HuH-7 (cell line): ENCODE data around the gene TMEM52.

Experiments
- DNase-seq: peaks from one replicate; pipeline ENCODE4 v3.0.0; 2011; ENCODE audit warnings: low spot score

The TMEM52 gene

GRCh38 chr1:1918901-1919303, at the start of gene TMEM52:
Gene TMEM52, minus strand, starts transcription at chr1:1919279. Its CDS starts 14 bp downstream, at chr1:1919265.
- DNase-seq = peak; percentile 80

DNA sequence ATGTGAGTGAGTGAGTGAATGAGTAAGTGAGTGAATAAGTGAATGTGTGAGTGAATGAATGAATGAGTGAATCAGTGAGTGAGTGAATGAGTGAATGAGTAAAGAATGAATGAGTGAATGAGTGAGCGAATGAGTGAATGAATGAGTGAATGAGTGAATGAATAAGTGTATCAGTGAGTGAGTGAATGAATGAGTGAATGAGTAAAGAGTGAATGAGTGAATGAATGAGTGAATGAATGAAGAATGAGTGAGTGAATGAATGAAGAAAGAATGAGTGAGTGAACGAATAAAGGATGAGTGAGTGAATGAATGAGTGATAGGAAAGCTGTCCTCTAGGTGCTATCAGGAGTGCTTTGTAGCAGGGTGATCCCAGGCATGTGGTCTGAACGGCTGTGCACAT, 48.8 kb upstream of the TMEM52 start:
- no peak for DNase-seq

- DNase-seq = no peak
These were observed 48.1 kb upstream of the TMEM52 start for GRCh38 chr1:1967151-1967550.

GRCh38 chr1:1966071-1966740, 47.1 kb upstream of the TMEM52 start:
- DNase-seq = no peak

GRCh38 chr1:1965546-1965945, 46.5 kb upstream of the TMEM52 start:
- DNase-seq = no peak

DNA sequence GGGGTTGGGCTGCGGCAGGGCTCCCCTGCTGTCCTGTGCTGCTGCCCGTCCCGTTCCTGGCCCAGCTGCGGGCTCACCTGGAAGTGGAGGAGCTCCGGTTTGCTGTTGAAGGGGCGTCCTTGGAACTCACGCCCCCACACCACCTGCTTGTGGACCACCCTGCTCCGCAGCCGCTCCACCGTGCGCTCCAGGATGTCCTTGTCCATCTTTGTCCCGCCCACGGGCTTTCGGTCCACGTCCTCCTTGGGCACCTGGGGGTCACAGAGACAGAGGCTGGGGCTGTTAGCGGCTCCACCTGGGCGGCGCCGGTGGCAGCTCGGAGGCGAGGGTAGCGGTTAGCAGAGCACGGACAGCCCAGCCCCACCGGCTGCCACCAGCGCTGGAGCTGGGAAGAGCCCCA, 45.7 kb upstream of the TMEM52 start:
- no peak for DNase-seq

DNA sequence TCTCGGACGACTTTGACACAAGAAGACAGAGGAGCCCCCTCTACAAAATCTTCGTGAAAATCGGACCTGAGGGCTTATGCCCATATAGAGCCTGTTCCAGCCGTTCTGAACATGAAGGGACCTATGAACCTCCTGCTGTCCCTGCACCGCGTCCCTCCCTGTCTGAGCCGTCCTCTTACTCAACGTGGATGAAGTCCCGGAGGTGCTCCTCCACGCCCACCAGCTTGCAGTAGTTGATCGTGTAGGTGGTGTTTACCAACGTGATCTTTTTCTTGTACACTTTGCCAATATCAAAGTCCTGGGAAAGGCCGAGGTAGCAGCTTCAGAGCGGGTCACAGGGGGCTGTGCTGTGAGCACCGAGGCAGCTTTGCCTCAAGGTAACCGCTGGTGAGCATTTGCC, 44.5 kb upstream of the TMEM52 start:
- DNase-seq = no peak

DNA sequence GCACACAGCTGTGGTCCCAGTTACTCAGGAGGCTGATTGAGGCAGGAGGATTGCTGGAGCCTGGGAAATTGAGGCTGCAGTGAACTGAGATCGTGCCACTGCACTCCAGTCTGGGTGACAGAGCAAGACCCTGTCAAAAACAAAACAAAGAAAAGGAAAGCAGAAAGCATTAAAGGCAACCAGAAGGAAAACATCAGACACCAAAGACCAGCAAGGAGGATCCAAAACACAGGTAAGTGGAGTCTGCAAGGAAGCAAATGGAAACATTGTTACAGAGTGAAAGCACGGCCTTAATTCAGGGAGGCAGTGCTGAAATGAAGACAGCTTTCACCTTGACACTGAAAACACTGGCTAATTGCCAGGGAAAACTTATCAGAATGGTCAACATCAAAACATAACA, 43.7 kb upstream of the TMEM52 start:
- no peak for DNase-seq

GRCh38 chr1:1960480-1961196, 41.6 kb upstream of the TMEM52 start:
- no peak for DNase-seq

GRCh38 chr1:1959840-1960479, 40.9 kb upstream of the TMEM52 start:
- peak; percentile 98 for DNase-seq

DNA sequence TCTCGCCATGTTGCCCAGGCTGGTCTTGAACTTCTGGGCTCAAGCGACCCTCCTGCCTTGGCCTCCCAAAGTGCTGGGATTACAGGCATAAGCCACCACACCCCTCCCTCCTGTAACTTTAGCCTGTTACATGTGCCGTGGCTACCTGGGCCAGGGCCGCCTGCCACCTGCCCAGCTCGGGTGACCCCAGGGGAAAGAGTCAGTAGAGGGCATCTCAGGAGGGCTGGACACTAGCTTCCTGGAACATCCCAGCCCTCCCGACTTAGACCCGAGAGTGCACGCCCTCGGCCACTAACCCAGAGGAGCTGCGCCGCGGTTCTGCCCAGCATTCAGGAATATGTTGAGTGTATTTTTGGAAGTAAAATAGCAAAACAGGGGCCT, 40.4 kb upstream of the TMEM52 start:
- no peak for DNase-seq

DNA sequence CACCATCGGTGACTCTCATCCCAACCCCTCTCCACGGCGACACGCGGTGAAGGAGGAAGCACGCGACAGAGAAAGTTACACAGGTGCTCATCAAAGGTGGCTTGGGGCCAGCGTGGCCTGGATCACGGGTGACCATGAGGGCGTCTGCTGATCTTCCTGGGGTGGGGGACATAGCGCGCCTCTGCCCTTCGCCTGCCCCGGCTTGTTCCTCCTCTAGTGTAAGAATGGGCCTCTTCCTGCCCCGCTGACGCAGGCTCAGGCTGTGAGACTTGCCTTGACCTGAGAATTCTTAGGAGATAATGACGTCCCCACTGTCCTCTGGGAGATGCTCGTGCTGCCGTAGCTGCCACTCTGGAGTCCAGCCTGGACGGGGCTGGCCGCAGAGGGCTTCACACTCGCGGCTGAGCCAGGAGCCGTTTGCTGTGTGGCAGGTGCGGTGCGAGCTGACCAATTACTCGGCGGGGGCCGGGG, 39.0 kb upstream of the TMEM52 start:
- no peak for DNase-seq

GRCh38 chr1:1957533-1957961, 38.5 kb upstream of the TMEM52 start:
- no peak for DNase-seq

- no peak for DNase-seq
These were observed 37.8 kb upstream of the TMEM52 start for GRCh38 chr1:1956586-1957532.

GRCh38 chr1:1956101-1956500, 37.0 kb upstream of the TMEM52 start:
- no peak for DNase-seq

GRCh38 chr1:1955621-1956094, 36.6 kb upstream of the TMEM52 start:
- no peak for DNase-seq

GRCh38 chr1:1954831-1955441, 35.9 kb upstream of the TMEM52 start:
- no peak for DNase-seq

DNA sequence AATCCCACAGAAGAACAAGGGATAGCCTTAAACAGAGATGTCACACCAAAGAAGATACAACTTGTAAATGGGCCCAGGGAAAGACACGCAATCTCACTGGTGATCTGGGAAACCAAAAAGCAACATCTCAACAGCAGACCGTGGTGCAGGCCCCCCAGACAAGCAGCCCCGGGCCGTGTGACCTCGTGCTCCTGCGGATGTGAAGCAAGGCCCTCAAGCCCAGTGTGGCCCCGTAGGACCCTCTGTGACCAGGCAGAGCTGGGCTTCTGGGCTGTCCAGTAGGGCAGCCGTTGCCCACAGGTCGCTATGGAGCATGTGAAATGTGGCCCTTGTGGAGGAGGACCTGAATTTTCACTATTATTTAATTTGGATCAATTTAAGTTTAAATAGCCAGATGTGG, 34.9 kb upstream of the TMEM52 start:
- DNase-seq = no peak

- no peak for DNase-seq
These were observed 31.9 kb upstream of the TMEM52 start for GRCh38 chr1:1950940-1951339.

GRCh38 chr1:1948783-1949182, 29.7 kb upstream of the TMEM52 start:
- DNase-seq = no peak

DNA sequence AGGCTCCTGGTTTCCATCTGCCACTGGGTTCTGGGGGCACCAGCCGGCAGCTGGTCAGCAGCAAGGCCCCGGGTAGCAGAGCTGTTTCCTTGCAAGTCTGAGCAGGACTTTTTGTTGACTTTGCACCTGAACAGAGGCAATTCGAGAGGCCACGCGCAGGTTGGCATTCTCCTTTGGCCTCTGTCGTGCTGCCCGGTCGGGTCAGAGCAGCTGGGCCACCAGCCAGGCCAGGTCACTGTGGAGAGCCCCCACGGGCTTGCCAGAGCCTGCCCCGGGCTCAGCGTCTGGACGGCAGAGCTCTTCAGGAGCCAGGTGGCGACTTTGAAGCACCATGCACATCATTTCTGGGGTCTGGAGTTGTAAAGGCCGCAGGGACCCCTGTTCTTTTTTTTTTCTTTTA, 28.4 kb upstream of the TMEM52 start:
- no peak for DNase-seq

- DNase-seq = no peak
These were observed 27.5 kb upstream of the TMEM52 start for GRCh38 chr1:1946540-1946939.
